Activated CD4-positive, alpha-beta T cell treated with anti-CD3 and anti-CD28 coated beads, Interleukin-2, amount 50 U/mL, for 1 hour (primary cell): ENCODE results near the gene FXYD4.
A peak's percentile ranks its signal among the peaks of the same experiment; 100 is the strongest.

ENCODE experiments used
- DNase-seq: peaks from one replicate; pipeline ENCODE4 v3.0.0-alpha.2; 2020

FXYD4 gene

GRCh38 chr10:43398939-43399319 lies 27.5 kb downstream of the FXYD4 start:
- no peak for DNase-seq

DNA sequence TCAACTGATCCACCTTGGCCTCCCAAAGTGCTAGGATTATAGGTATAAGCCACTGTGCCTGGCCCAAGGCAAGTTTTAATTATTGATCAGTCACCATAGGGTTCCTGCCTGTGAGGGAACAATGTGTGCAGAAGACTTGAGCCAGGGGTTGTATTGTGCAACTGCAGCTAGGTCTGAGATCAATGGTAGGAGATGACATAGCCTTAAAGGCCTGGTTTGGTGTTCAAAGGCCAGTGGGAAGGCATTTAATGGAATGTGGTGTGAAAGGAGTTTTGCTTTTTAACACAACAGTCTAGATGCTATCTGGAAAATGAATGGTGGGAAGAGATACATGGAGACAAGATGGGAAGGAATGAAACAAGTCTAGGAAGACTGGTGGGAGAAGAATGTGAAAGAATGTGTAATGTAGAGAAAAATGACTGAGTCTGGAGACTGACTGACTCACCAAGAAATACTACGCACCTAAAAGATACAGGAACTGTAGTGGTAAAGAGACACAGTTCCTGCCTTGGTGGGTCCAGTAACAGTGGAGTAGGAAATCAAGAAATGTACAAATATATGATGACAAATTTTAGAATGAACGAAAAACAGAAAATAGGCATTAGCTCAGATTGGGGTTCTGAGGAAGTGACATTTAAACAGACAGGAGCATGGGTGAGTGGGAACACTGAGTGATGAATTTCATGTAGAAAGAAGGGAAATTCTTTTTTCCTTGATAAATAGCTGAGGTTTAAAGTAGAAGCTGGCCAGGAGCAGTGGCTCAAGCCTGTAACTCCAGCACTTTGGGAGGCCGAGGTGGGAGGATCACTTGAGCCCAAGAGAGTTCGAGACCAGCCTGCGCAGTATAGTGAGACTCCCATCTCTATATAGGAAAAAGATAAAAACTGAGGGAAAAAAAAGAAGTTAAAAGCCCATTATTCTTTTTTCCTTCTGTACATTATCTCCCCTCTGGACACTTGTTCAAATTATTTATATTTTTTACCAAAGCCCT lies 28.2 kb downstream of the FXYD4 start:
- DNase-seq: no peak

DNA sequence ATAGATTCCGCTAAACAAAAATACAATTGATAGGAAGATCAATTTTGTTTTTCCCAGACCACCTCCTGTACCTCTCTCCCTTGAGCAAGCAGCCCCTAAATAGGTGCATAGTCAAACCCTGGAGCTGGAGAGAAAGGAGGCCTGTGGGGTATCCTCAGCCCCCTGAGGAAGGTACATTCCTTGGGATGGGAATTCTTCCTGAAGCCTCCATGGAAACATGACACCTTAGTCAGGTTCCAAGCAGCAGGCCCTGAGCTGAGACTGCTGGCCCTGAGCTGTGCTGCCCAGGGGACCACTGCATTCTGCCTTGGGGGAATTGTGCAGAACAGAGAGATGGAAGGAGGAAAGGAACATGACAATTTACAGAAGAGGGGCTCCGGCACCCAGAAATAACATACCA lies 30.2 kb downstream of the FXYD4 start:
- DNase-seq: no peak

DNA sequence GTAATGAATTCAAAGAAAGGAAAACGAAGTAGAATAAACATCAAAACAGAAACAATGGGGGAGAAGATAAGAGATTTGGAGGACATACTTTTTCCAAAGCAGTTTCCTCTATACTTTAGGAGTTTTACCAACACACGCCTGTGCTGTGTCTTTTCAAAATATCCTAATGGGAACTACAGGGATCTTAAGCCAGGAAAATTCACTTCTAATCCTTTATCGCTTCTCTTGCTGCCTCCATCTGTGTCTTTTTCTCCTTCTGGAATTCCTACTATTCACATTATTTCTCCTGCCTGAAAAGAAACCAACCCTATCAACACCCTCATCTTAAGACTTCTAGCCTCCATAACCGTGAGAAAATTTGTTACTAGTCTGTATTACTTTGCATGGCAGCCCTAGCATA lies 30.7 kb downstream of the FXYD4 start:
- DNase-seq: no peak

DNA sequence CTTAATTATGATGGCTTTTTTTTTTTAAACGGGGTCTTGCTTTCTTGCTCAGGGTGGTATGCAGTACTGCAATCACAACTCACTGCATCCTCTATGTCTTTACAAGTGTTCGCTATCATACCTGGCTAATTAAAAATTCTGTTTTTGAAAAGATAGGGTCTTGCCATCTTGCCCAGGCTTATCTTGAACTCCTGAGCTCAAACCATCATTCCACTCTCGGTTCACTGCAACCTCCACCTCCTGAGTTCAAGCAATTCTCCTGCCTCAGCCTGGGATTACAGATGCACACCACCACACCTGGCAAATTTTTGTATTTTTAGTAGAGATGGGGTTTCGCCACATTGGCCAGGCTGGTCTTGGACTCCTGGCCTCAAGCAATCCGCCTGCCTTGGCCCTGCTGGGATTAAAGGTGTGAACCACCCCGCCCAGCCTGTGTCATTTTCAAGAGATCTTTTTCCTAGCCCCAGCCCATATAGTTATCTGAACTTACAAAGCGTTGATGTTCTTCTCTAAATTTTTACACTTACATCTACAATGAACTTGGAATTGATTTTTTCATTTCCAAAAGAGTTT lies 31.5 kb downstream of the FXYD4 start:
- no peak for DNase-seq

GRCh38 chr10:43403911-43404703 lies 32.7 kb downstream of the FXYD4 start:
- no peak for DNase-seq

DNA sequence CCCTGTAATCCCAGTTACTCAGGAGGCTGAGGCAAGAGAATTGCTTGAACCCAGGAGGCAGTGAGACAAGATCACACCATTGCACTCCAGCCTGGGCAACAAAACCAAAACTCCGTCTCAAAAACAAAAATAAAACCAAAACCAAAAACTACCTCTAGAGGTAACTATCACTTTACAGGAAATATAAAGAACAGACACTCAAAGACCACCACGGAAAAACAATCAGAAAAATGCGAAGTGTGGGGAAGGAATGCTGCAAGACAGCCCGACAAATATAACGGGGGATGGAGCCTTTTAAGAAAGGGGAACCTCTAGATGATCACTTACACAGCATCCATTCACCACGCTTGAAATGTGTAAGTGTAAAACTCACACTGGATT lies 33.3 kb downstream of the FXYD4 start:
- no peak for DNase-seq

DNA sequence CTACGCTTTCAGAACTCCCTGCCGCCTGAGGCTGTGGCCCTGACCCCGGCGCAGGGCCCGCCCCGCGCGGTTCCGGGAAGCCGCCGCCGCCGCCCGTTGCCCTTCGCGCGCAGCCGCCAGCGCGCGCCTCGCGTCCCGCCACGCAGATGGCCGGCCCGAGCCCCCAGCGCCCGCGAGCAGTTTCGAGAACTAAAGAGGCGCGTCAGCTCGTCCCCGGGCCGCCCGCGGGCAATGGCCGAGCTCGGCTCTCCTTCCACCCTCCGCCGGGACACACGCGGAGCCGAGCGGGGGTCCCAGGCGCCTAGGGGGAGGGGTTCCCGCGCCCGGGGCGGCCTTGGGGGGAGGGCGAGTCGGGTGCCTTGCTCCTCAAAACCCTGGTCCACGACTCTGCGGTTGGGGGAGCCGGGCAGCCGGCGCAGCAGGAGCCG lies 35.7 kb downstream of the FXYD4 start:
- peak; percentile 50 for DNase-seq

DNA sequence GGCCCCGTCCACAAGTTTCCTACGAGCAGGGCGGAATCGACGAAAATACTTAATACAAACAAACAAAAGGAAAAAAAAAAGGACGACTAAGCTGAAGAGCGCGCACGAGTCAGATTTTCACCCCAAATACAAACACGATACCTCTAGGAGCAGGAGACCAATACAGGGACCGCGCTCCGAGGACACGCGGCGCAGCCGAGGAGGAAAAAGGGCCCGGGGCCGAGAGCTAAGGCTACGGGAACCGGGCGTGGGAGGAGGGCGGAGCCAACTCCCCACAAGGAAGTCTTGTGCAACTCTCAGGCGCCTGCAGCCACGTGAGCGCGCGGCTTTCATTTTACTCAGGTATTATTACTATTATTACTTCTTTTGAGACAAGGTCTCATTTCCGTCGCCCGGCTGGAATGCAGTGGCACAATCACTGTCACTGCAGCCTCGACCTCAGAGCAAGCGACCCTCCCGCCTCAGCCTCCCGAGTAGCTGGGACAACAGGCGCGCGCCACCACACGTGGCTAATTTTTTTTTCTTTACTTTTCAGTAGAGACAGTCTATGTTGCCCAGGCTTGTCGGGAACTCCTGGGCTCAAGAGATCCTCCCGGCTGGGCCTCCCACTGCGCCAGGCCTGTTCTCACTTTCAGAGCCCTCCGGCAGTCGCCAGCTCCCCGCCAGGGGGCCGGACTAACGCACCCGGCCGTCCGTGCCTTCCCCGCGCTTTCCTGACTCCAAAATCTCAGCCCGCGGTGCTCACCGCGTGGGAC lies 36.3 kb downstream of the FXYD4 start:
- DNase-seq: peak; percentile 75

- DNase-seq: no peak
Measured at GRCh38 chr10:43408331-43408709, 36.9 kb downstream of the FXYD4 start.

DNA sequence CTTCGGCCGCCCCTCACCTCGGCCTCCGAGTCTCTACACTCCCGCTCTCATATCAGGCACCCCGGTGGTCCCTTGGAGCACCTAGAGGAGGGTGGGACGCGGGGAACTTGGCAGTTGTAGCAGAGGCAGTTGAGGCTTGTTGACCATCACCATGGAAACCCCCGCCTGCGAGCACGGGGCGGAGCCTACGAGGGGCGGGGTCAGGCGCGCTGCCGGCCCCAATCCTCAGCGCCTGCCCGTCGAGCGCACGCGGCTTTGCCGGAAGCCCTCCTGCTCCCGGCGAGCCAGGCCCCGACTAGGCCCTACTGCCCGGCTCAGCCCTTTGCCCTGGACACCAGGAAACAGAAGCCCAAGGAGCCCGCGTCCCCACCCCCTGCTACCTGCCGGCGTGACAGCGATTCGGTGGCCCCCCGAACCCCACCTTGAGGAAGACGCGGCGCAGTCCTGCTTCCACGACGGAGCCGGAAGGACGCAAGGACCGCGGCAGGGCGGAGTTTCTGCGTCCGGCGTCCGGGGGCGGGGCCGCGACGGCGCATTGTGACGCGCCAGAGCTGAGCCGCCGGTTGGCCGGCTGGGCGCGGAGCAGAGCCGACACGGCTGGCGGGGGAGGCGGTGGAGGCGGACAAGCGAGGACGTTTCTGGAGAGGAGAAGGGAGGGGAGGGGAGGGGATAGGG lies 37.4 kb downstream of the FXYD4 start, which contains the start of gene HNRNPF:
TSS of gene HNRNPF (minus strand) at position 477 of the 675 bp plus-strand sequence. CDS start 21,302 bp downstream, outside the sequence.
- DNase-seq: peak; percentile 93

DNA sequence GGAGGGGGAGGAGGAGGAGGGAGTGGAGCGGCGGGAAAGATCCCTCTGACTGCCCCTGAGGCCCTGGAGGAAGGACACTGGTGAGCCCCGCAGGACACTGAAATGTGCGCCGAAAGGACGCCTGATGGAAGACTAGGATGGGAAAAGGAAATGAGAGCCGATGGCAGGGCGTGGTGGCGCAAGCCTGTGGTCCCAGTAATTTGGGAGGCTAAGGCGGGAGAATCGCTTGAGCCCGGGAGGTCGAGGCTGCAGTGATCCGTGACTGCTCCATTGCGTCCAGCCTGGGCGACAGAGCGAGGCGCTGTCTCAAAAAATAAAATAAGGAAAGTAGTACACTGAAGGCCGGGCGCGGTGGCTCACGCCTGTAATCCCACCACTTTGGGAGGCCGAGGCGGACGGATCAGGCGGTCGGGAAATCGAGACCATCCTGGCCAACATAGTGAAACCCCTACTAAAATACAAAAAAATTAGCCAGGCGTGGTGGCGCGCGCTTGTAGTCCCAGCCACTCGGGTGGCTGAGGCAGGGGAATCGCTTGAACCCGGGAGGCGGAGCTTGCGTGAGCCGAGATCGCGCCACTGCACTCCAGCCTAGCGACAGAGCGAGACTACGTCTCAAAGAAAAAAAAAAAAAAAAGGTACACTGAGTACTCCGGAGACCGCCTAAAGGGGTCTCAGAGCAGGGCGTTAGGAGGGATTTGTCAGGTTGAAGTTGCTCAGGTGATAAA lies 38.1 kb downstream of the FXYD4 start:
- peak; percentile 67 for DNase-seq

- no peak for DNase-seq
Measured at GRCh38 chr10:43410345-43410744, 38.9 kb downstream of the FXYD4 start.

- DNase-seq: no peak
Measured at GRCh38 chr10:43411536-43411935, 40.1 kb downstream of the FXYD4 start.

DNA sequence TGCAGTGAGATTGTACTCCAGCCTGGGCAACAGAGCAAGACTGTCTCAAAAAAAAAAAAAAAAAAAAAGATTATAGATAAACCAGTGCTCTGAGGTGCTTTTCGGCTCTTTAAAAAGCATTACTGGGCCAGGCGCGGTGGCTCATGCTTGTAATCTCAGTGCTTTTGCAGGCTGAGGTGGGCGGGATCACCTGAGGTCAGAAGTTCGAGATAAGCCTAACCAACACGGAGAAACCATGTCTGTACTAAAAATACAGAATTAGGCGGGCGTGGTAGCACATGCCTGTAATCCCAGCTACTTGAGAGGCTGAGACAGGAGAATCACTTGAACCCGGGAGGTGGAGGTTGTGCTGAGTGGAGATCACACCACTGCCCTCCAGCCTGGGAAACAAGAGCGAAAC lies 44.1 kb downstream of the FXYD4 start:
- no peak for DNase-seq

- DNase-seq: peak; percentile 17
Measured at GRCh38 chr10:43417950-43418768, 46.7 kb downstream of the FXYD4 start.

DNA sequence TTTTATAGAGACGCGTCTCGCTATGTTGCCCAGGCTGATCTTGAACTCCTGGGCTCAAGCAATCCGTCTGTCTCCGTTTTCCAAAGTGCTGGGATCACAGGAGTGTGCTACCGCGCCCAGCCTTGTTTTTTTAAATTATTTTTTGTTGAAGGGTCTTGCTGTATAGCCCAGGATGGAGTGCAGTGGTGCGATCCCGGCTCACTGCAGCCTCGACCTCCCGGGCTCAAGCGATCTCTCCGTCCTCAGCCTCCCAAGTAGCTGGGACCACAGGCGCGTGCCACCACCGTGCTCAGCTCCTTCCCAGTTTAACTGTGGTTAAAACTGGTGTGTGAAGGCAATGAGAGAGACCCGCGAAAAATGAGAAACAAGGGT lies 48.5 kb downstream of the FXYD4 start:
- no peak for DNase-seq

DNA sequence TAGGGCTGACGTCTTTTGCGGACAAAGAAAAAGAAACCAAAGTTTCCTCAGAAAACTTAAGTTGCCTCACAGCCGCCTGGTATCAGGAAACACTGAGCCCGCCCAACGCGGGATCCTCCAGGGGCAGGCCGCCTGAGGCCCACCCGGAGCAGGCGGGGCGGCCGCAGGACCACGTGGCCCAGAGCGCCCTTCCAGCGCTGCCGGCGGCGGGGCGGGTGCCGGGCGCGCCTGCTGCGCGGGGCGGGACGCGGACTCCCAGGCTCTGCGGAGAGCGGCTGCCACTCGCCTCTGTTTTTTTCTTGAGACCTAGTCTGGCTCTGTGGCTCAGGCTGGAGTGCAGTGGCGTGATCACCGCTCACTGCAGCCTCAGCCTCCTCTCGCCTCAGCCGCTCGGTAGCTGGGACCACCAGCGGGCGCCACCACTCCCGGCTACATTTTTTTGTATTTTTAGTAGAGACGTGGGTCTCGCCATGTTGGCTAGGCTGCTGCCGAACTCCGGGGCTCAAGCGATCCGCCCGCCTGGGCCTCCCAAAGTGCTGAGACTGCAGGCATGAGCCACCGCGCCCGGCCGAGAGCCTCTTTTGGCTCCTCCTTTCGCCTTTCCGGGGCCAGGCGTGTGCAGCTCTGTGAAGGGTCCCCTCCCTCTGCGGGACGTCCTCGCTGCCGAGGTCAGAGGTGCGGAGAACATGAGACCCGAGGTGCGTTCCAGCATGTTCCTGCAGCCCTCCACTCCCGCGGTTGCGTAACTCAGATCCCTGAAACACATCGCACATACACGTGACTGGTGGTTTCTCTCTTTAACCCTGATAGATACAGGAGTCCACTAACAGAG lies 49.1 kb downstream of the FXYD4 start:
- DNase-seq: peak; percentile 70

DNA sequence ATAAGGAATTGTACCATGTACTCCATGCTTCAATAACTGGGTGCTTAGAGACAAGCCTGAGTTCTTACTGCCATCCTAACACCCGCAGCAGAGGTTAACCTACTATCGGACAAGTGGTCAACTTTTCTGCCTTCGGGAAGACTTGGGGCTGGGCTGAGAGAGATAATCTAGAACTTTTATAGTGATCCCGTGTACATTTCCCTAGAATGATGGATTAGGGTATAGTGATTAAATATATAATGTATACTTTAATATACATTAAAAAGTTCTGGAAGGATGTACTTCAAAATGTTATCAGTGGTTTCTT lies 49.7 kb downstream of the FXYD4 start:
- DNase-seq: no peak

DNA sequence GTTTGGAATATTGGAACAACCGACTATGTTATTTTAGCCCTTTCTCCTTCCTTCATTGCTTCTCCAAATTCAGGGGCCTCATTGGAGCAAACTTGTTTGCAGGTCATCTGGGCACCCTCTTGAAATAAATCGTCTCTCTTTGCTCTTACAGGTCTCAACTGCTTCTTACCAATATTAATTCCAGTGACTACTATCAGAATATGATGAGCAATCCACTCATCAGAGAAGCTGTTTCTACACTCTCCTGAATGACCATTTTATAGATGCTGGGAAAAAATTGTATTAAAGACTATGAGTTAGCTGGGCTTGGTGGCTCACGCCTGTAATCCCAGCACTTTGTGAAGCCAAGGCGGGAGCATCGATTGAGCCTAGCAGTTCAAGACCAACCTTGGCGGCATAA lies 50.1 kb downstream of the FXYD4 start:
- DNase-seq: no peak
